ENCODE results near the gene POLE3.
"Not testable (repeated sequence)": the region's sequence is repeated elsewhere in the genome, so short reads cannot be mapped to it uniquely, and the experiment has no call there.

The POLE3 gene

GRCh38 chr9:113376634-113377567 lies 33.6 kb downstream of the POLE3 start, which contains the start of gene HDHD3:
HDHD3 (minus strand) TSS chr9:113376986; CDS start chr9:113374354, 2,632 bp downstream.
- DNase-seq (ENCODE audit: low spot score) = peak; percentile 84

- DNase-seq (ENCODE audit: low spot score) = no peak
These were observed 35.1 kb downstream of the POLE3 start for GRCh38 chr9:113375057-113376023.

- no peak for DNase-seq (ENCODE audit: low spot score)
These were observed 36.6 kb downstream of the POLE3 start for GRCh38 chr9:113373676-113374392.

- DNase-seq (ENCODE audit: low spot score) = no peak
These were observed 37.2 kb downstream of the POLE3 start for GRCh38 chr9:113373256-113373655.

- DNase-seq (ENCODE audit: low spot score) = no peak
These were observed 38.4 kb downstream of the POLE3 start for GRCh38 chr9:113372059-113372458.

GRCh38 chr9:113370806-113371325 lies 39.6 kb downstream of the POLE3 start:
- DNase-seq (ENCODE audit: low spot score) = no peak

GRCh38 chr9:113369855-113370140 lies 40.7 kb downstream of the POLE3 start:
- DNase-seq (ENCODE audit: low spot score) = no peak

- DNase-seq (ENCODE audit: low spot score) = no peak
These were observed 41.3 kb downstream of the POLE3 start for GRCh38 chr9:113368982-113369854.

GRCh38 chr9:113368348-113368981 lies 42.0 kb downstream of the POLE3 start:
- DNase-seq (ENCODE audit: low spot score) = no peak

GRCh38 chr9:113365652-113366051 lies 44.8 kb downstream of the POLE3 start:
- not testable (repeated sequence) for DNase-seq (ENCODE audit: low spot score)

- no peak for DNase-seq (ENCODE audit: low spot score)
These were observed 45.5 kb downstream of the POLE3 start for GRCh38 chr9:113364951-113365350.

- DNase-seq (ENCODE audit: low spot score) = no peak
These were observed 47.1 kb downstream of the POLE3 start for GRCh38 chr9:113363336-113363735.

GRCh38 chr9:113361304-113362018 lies 49.0 kb downstream of the POLE3 start:
- DNase-seq (ENCODE audit: low spot score) = peak; percentile 52

GRCh38 chr9:113360242-113360842 lies 50.1 kb downstream of the POLE3 start:
- DNase-seq (ENCODE audit: low spot score) = no peak

GRCh38 chr9:113359385-113359784 lies 51.1 kb downstream of the POLE3 start:
- no peak for DNase-seq (ENCODE audit: low spot score)

All from Ammon's horn (tissue), 1 donor.